SK-N-SH treated with all-trans-retinoic acid at 6 μM for 48 hours (cell line): ENCODE data around the gene SLC8A2.

ENCODE experiments used
- BACH2 ChIP-seq: fragments of 250-450 bp; sonication (Bioruptor Pico); IDR thresholded peaks from 2 replicates; pipeline ENCODE4 v1.9.0; 2021; ENCODE audit warnings: mild to moderate bottlenecking, borderline replicate concordance
- TCF4 ChIP-seq: fragments of 250-450 bp; sonication (Bioruptor Pico); IDR thresholded peaks from 2 replicates; pipeline ENCODE4 v1.8.0; 2021; ENCODE audit warnings: mild to moderate bottlenecking, moderate library complexity, borderline replicate concordance
- TOX ChIP-seq: fragments of 250-450 bp; sonication (Bioruptor Pico); IDR thresholded peaks from 2 replicates; pipeline ENCODE4 v1.8.0; 2021; ENCODE audit warnings: mild to moderate bottlenecking, moderate library complexity, borderline replicate concordance
- TF ChIP-seq, protein P1 (sequence below): fragments of 250-450 bp; sonication (Bioruptor Pico); IDR thresholded peaks from 2 replicates; pipeline ENCODE4 v1.8.0; 2021; ENCODE audit warnings: low read depth, mild to moderate bottlenecking, moderate library complexity, borderline replicate concordance
- TF ChIP-seq, protein P2 (sequence below): fragments of 250-450 bp; sonication (Bioruptor Pico); IDR thresholded peaks from 2 replicates; pipeline ENCODE4 v1.5.1; 2020; ENCODE audit warnings: low read depth, mild to moderate bottlenecking, moderate library complexity
- TF ChIP-seq, protein P3 (sequence below): fragments of 250-450 bp; sonication (Bioruptor Pico); IDR thresholded peaks from 2 replicates; pipeline ENCODE4 v1.8.0; 2020; ENCODE audit warnings: mild to moderate bottlenecking, moderate library complexity, borderline replicate concordance

DNA sequence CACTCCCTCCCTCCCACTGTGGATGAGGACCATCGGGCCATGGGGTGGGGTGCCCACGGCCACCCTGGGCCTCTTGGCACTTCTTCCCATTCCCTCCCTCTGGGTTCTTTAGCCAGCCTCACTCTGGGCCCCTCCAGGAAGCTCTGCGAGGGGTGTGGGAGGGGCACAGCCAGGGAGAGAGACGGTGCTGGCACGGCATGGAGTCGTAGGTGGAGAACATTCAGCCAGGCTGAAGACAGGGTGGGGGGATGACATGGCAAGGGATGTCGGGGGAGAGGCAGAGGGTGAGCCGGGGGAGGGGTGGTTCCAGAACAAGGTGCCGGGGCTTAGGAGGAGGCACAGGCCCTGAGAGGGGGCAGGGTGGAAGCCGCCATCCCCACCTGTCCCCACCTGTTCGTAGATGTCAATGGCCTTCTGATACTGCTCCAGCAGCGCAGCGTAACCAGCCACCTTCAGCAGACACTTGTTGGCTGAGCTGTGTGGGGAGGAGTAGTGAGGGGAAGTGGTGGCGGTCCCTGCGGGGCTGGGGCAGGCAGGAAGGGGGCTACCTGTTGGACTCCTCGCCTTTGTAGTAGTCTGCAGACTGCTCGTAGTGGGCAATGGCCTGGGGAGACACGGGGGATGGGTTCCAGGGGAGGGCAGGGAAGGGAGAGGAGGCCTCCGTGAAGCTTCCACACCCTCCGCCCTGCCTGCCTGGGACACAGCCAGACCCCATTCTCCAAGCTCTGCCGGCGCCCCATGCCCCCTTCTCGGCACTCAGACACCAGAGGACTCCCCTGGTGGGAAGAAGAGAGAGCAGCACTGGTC is 21.1 kb upstream of the SLC8A2 start:
- TF ChIP-seq TOX (CRISPR knock-in tag), result no peak
- TF ChIP-seq, protein P1, sequence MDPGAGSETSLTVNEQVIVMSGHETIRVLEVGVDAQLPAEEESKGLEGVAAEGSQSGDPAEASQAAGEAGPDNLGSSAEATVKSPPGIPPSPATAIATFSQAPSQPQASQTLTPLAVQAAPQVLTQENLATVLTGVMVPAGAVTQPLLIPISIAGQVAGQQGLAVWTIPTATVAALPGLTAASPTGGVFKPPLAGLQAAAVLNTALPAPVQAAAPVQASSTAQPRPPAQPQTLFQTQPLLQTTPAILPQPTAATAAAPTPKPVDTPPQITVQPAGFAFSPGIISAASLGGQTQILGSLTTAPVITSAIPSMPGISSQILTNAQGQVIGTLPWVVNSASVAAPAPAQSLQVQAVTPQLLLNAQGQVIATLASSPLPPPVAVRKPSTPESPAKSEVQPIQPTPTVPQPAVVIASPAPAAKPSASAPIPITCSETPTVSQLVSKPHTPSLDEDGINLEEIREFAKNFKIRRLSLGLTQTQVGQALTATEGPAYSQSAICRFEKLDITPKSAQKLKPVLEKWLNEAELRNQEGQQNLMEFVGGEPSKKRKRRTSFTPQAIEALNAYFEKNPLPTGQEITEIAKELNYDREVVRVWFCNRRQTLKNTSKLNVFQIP (CRISPR knock-in tag), result no peak
- TF ChIP-seq, protein P2, sequence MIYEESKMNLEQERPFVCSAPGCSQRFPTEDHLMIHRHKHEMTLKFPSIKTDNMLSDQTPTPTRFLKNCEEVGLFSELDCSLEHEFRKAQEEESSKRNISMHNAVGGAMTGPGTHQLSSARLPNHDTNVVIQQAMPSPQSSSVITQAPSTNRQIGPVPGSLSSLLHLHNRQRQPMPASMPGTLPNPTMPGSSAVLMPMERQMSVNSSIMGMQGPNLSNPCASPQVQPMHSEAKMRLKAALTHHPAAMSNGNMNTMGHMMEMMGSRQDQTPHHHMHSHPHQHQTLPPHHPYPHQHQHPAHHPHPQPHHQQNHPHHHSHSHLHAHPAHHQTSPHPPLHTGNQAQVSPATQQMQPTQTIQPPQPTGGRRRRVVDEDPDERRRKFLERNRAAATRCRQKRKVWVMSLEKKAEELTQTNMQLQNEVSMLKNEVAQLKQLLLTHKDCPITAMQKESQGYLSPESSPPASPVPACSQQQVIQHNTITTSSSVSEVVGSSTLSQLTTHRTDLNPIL (CRISPR knock-in tag), result no peak
- TF ChIP-seq, protein P3, sequence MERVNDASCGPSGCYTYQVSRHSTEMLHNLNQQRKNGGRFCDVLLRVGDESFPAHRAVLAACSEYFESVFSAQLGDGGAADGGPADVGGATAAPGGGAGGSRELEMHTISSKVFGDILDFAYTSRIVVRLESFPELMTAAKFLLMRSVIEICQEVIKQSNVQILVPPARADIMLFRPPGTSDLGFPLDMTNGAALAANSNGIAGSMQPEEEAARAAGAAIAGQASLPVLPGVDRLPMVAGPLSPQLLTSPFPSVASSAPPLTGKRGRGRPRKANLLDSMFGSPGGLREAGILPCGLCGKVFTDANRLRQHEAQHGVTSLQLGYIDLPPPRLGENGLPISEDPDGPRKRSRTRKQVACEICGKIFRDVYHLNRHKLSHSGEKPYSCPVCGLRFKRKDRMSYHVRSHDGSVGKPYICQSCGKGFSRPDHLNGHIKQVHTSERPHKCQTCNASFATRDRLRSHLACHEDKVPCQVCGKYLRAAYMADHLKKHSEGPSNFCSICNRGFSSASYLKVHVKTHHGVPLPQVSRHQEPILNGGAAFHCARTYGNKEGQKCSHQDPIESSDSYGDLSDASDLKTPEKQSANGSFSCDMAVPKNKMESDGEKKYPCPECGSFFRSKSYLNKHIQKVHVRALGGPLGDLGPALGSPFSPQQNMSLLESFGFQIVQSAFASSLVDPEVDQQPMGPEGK (CRISPR knock-in tag), result no peak
- TF ChIP-seq BACH2 (CRISPR knock-in tag), result no peak
- no peak for TF ChIP-seq TCF4 (CRISPR knock-in tag)
